HCT116 (cell line): ENCODE data around the gene SFXN2. TPM values are rescaled to one million over a fixed set of nuclear protein-coding genes. Genes with fewer than 3 reads are reported as not detected.

Experiments used
- ATAC-seq: fragments of 200-7000 bp; cut with Tn5 transposase; 2 replicates; pipeline ENCODE4 v1.9.1; 2020; ENCODE audit warnings: mild to moderate bottlenecking, moderate library complexity
- BruUV-seq: library from RNA; stranded (reverse); fragments of 400-500 nt; replicated peaks from 2 replicates; lab custom pipeline; 2021; lab: Mats Ljungman, UMichigan
- CTCF ChIA-PET: fragments of 300-600 bp; sonication (Branson Sonifier 250); formaldehyde crosslinking; loops from one replicate; lab custom pipeline; 2021; ENCODE audit warnings: antibody characterized with exemption; lab: Charles Lee
- POLR2A ChIA-PET: fragments of 300-600, 350-600 bp; sonication (Branson Sonifier 250); formaldehyde crosslinking; loops from one replicate; lab custom pipeline; 2021; ENCODE audit warnings: antibody characterized with exemption; lab: Charles Lee
- RAD21 ChIA-PET, 2 experiments: fragments of 300-600 bp; sonication (Branson Sonifier 250); formaldehyde crosslinking; loops; one replicate each; lab custom pipeline; 2023; ENCODE audit warnings: low total read pairs in 2 of 2; ENCODE audit not compliant: uncharacterized antibody in 2 of 2, unreplicated experiment in 2 of 2, low non-redundant PET in 1 of 2; lab: Charles Lee
- DNase-seq: peaks from one replicate; pipeline ENCODE4 v3.0.0-alpha.2; 2010; ENCODE audit warnings: low read depth, low spot score
- H2AFZ ChIP-seq: fragments of 200-600 bp; shearing (Covaris generic), sonication (generic); 2 replicates; pipeline ENCODE4 v1.6.1; 2017; ENCODE audit warnings: low read depth, mixed run types, mixed read lengths, antibody characterized with exemption, low read length; ENCODE audit not compliant: poor library complexity, severe bottlenecking
- H3K27ac ChIP-seq: 2 replicates; pipeline ENCODE4 v1.5.1; 2012; ENCODE audit warnings: low read depth, low read length
- H3K27me3 ChIP-seq: fragments of 200-600 bp; sonication (generic); 2 replicates; pipeline ENCODE4 v1.6.1; 2016; ENCODE audit warnings: mixed run types, low read length, mixed read lengths; ENCODE audit not compliant: insufficient read depth
- H3K36me3 ChIP-seq, 2 experiments: fragments of 200-500 bp in 1 of 2; fragments of 200-600 bp in 1 of 2; sonication (Bioruptor generic) in 1 of 2; sonication (generic) in 1 of 2; 2 replicates each; pipeline versions ENCODE4 v1.5.1 to v1.6.1; 2014 to 2016; ENCODE audit warnings: low read length in 2 of 2, inconsistent platforms in 1 of 2, mixed read lengths in 1 of 2, mixed run types in 1 of 2; ENCODE audit not compliant: insufficient read depth in 2 of 2, control insufficient read depth in 1 of 2
- H3K4me1 ChIP-seq, 2 experiments: fragments of 200-600 bp in 1 of 2; sonication (generic) in 1 of 2; 2 replicates each; pipeline versions ENCODE4 v1.5.1 to v1.6.1; 2012 to 2017; ENCODE audit warnings: low read length in 2 of 2, inconsistent platforms in 1 of 2, mild to moderate bottlenecking in 1 of 2, mixed read lengths in 1 of 2, mixed run types in 1 of 2, moderate library complexity in 1 of 2; ENCODE audit not compliant: insufficient read depth in 2 of 2, control insufficient read depth in 1 of 2
- H3K4me2 ChIP-seq: fragments of 200-600 bp; sonication (generic); 2 replicates; pipeline ENCODE4 v1.6.1; 2017; ENCODE audit warnings: mixed run types, low read length, mixed read lengths
- H3K4me3 ChIP-seq, 2 experiments: fragments of 200-600 bp in 1 of 2; sonication (generic) in 1 of 2; replicated peaks in 1 of 2; 2 replicates each; pipeline ENCODE4 v1.5.1; 2011 to 2016; ENCODE audit warnings: low read length in 2 of 2, control low read depth in 1 of 2, low read depth in 1 of 2, mild to moderate bottlenecking in 1 of 2, mixed read lengths in 1 of 2, mixed run types in 1 of 2
- H3K79me2 ChIP-seq: fragments of 200-600 bp; sonication (generic); 2 replicates; pipeline ENCODE4 v1.6.1; 2017; ENCODE audit warnings: mild to moderate bottlenecking, mixed run types, low read length, moderate library complexity, mixed read lengths; ENCODE audit not compliant: insufficient read depth
- H3K9ac ChIP-seq: fragments of 200-600 bp; sonication (generic); 2 replicates; pipeline ENCODE4 v1.6.1; 2016; ENCODE audit warnings: low read length, mixed read lengths
- H3K9me2 ChIP-seq: fragments of 200-600 bp; sonication (generic), shearing (Covaris generic); 2 replicates; pipeline ENCODE4 v1.6.1; 2017; ENCODE audit warnings: mixed run types, mild to moderate bottlenecking, moderate library complexity; ENCODE audit not compliant: insufficient read depth
- H3K9me3 ChIP-seq, 2 experiments: fragments of 200-500 bp in 1 of 2; fragments of 200-600 bp in 1 of 2; sonication (Bioruptor generic) in 1 of 2; sonication (generic) in 1 of 2; 2 replicates each; pipeline ENCODE4 v1.6.1; 2014 to 2017; ENCODE audit warnings: low read length in 2 of 2, mixed read lengths in 2 of 2, inconsistent platforms in 1 of 2, low read depth in 1 of 2, mild to moderate bottlenecking in 1 of 2, mixed run types in 1 of 2, moderate library complexity in 1 of 2; ENCODE audit not compliant: control insufficient read depth in 1 of 2, insufficient read depth in 1 of 2
- H4K20me1 ChIP-seq: fragments of 200-600 bp; sonication (generic), shearing (Covaris generic); 2 replicates; pipeline ENCODE4 v1.6.1; 2017; ENCODE audit warnings: mixed run types, mild to moderate bottlenecking, moderate library complexity; ENCODE audit not compliant: insufficient read depth
- CBX3 ChIP-seq: IDR thresholded peaks from 2 replicates; pipeline ENCODE4 v1.6.1; 2012; ENCODE audit warnings: low read depth
- CEBPB ChIP-seq: IDR thresholded peaks from 2 replicates; pipeline ENCODE4 v1.6.1; 2012; ENCODE audit warnings: low read depth
- EGR1 ChIP-seq: IDR thresholded peaks from 2 replicates; pipeline ENCODE4 v1.6.1; 2012; ENCODE audit warnings: low read depth
- ELF1 ChIP-seq: IDR thresholded peaks from 2 replicates; pipeline ENCODE4 v1.6.1; 2012; ENCODE audit warnings: low read depth, borderline replicate concordance
- EZH2 ChIP-seq: fragments of 200-600 bp; sonication (generic); IDR thresholded peaks from 2 replicates; pipeline ENCODE4 v1.6.1; 2017; ENCODE audit warnings: antibody characterized with exemption, mixed run types
- EZH2phosphoT487 ChIP-seq: fragments of 200-600 bp; IDR thresholded peaks from 2 replicates; pipeline ENCODE4 v1.6.1; 2018; ENCODE audit warnings: antibody characterized with exemption, borderline replicate concordance
- FOSL1 ChIP-seq: IDR thresholded peaks from 2 replicates; pipeline ENCODE4 v1.6.1; 2012; ENCODE audit warnings: low read depth
- JUND ChIP-seq: IDR thresholded peaks from 2 replicates; pipeline ENCODE4 v1.6.1; 2012
- POLR2A ChIP-seq: IDR thresholded peaks from 2 replicates; pipeline ENCODE4 v1.7.0; 2011; ENCODE audit warnings: borderline replicate concordance; ENCODE audit not compliant: insufficient read depth, insufficient read length; ENCODE audit errors: extremely low read depth
- POLR2AphosphoS5 ChIP-seq: IDR thresholded peaks from 2 replicates; pipeline ENCODE4 v1.6.1; 2011; ENCODE audit warnings: mild to moderate bottlenecking, low read depth, low read length, moderate library complexity
- RAD21 ChIP-seq: IDR thresholded peaks from 2 replicates; pipeline ENCODE4 v1.6.1; 2012; ENCODE audit warnings: low read depth, mild to moderate bottlenecking
- SIN3A ChIP-seq: IDR thresholded peaks from 2 replicates; pipeline ENCODE4 v1.6.1; 2012; ENCODE audit warnings: low read depth
- SP1 ChIP-seq: IDR thresholded peaks from 2 replicates; pipeline ENCODE4 v1.6.1; 2012; ENCODE audit warnings: low read depth
- YY1 ChIP-seq: IDR thresholded peaks from 2 replicates; pipeline ENCODE4 v1.6.1; 2011; ENCODE audit warnings: low read length, low read depth, moderate library complexity, mild to moderate bottlenecking; ENCODE audit not compliant: insufficient replicate concordance; ENCODE audit errors: extremely low read depth
- ZFX ChIP-seq: fragments of 450-650 bp; IDR thresholded peaks from 2 replicates; pipeline ENCODE4 v1.6.1; 2017
- ZNF274 ChIP-seq: fragments of 200-500 bp; sonication (Bioruptor generic); IDR thresholded peaks from 2 replicates; pipeline ENCODE4 v1.6.1; 2014; ENCODE audit warnings: mild to moderate bottlenecking, low read depth, low read length, inconsistent platforms
- intact Hi-C: fragments of 100-400 bp; cut with micrococcal nuclease; formaldehyde crosslinking; loops from 2 replicates; pipeline ENCODE4 v1.10.0; 2022
- total RNA-seq: library from RNA; stranded (reverse); gene quantifications from one replicate; pipeline ENCODE4 v1.2.1, GENCODE V29; 2021; ENCODE audit not compliant: unreplicated experiment
- TF ChIP-seq, protein P1 (sequence below): IDR thresholded peaks from 2 replicates; pipeline ENCODE4 v1.6.1; 2011; ENCODE audit warnings: mild to moderate bottlenecking, low read length, moderate library complexity; ENCODE audit not compliant: insufficient replicate concordance; ENCODE audit errors: extremely low read depth
- TF ChIP-seq, protein P2 (sequence below): IDR thresholded peaks from 2 replicates; pipeline ENCODE4 v1.6.1; 2012

SFXN2 gene
- total RNA-seq, 1 experiment from 2014 or later, result 22.9 TPM

DNA sequence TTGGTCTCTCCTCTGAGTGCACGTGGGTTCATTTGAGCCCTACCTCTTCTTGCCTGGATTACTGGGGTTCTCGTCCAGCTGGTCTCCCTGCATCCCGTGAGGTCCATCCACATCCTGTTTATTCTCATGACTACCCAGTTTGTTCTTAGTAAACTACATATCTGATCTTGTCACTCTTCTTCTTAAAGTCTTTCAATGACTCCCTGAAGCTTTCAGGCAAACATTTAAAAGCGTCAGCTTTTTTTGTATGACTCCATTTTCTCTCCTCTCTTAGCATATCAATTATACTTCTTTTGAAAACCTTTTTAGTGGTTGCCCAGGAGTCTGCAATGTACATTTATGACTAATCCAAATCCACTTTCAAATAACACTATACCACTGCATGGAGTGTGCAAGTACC lies 7.5 kb downstream of the SFXN2 start:
- H3K27ac ChIP-seq, result no peak overlapping the region
- ATAC-seq (no peak), DNase-seq (no peak)
- no peak overlapping the region for H3K4me2 ChIP-seq
- intact Hi-C loops, result no loop called here
- no peaks in the 10 kb centered on the region for H3K9me2 ChIP-seq
- TF ChIP-seq ZFX (no peak), JUND (no peak), ZNF274 (no peak), YY1 (no peak), EGR1 (no peak), POLR2A (no peak), EZH2phosphoT487 (no peak), POLR2AphosphoS5 (no peak), SIN3A (no peak), SP1 (no peak), EZH2 (no peak), RAD21 (no peak), FOSL1 (no peak), CBX3 (no peak), CEBPB (no peak), ELF1 (no peak)
- TF ChIP-seq, protein P1, sequence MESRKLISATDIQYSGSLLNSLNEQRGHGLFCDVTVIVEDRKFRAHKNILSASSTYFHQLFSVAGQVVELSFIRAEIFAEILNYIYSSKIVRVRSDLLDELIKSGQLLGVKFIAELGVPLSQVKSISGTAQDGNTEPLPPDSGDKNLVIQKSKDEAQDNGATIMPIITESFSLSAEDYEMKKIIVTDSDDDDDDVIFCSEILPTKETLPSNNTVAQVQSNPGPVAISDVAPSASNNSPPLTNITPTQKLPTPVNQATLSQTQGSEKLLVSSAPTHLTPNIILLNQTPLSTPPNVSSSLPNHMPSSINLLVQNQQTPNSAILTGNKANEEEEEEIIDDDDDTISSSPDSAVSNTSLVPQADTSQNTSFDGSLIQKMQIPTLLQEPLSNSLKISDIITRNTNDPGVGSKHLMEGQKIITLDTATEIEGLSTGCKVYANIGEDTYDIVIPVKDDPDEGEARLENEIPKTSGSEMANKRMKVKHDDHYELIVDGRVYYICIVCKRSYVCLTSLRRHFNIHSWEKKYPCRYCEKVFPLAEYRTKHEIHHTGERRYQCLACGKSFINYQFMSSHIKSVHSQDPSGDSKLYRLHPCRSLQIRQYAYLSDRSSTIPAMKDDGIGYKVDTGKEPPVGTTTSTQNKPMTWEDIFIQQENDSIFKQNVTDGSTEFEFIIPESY, result no peak
- TF ChIP-seq, protein P2, sequence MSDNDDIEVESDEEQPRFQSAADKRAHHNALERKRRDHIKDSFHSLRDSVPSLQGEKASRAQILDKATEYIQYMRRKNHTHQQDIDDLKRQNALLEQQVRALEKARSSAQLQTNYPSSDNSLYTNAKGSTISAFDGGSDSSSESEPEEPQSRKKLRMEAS, result no peak
- no peaks in the 10 kb centered on the region for H3K9me3 ChIP-seq
- H3K4me1 ChIP-seq, result 0 out of 4 replicates have a peak, but pooled peaks cover 0 to 6% of the 10 kb centered on the region in 2 experiments
- H3K79me2 ChIP-seq, result peaks cover 25% of the 10 kb centered on the region
- ChIA-PET POLR2A (no interaction called here), RAD21 (no interaction called here), CTCF (no interaction called here)
- BruUV-seq, result no TSS peak
- H3K27me3 ChIP-seq, result no peaks in the 10 kb centered on the region
- H3K4me3 ChIP-seq, result no peak overlapping the region
- H2AFZ ChIP-seq, result no peak overlapping the region
- no peak overlapping the region for H3K9ac ChIP-seq
- no peaks in the 10 kb centered on the region for H4K20me1 ChIP-seq
- no peaks in the 10 kb centered on the region; a peak in 1 of 4 replicates for H3K36me3 ChIP-seq
